GM18508 (cell line): ENCODE data around the gene SOX6.
"Not testable (repeated sequence)": the region's sequence is repeated elsewhere in the genome, so short reads cannot be mapped to it uniquely, and the experiment has no call there.

Experiments
- ATAC-seq: cut with Tn5 transposase; IDR thresholded peaks from one replicate; pipeline ENCODE4 v1.9.1; 2021; ENCODE audit warnings: moderate number of reproducible peaks; ENCODE audit not compliant: insufficient read depth, unreplicated experiment

The SOX6 gene

GRCh38 chr11:15927196-15927863 is 429.0 kb downstream of the SOX6 start:
- no peak for ATAC-seq

GRCh38 chr11:15926071-15926470 is 430.3 kb downstream of the SOX6 start:
- no peak for ATAC-seq

- ATAC-seq: no peak
Observed at GRCh38 chr11:15923183-15923582, 433.2 kb downstream of the SOX6 start.

GRCh38 chr11:15922745-15923144 is 433.6 kb downstream of the SOX6 start:
- not testable (repeated sequence) for ATAC-seq

GRCh38 chr11:15920856-15921629 is 435.3 kb downstream of the SOX6 start:
- ATAC-seq: no peak

- no peak for ATAC-seq
Observed at GRCh38 chr11:15918674-15919073, 437.7 kb downstream of the SOX6 start.

GRCh38 chr11:15918212-15918611 is 438.1 kb downstream of the SOX6 start:
- no peak for ATAC-seq
